ENCODE results near the gene ALDH1L1. TPM values are rescaled to one million over a fixed set of nuclear protein-coding genes. Genes with fewer than 3 reads are reported as not detected.

ALDH1L1 gene
- total and polyA plus RNA-seq, 2 of the 4 experiments (the other 2 are of a cell fraction) = not detected

- Histone ChIP-seq H3K27me3 (ENCODE audit: control insufficient read depth, insufficient read depth, low read length) (no peaks in the 10 kb centered on the region), H3K9ac (ENCODE audit: low read depth, low read length) (peak overlapping the region; percentile 56; the same call in 1 of the 2 replicates), H3K9me1 (ENCODE audit: insufficient read depth, low read length) (0 out of 2 replicates have a peak, but pooled peaks cover 3% of the 10 kb centered on the region), H2BK120ac (ENCODE audit: low read depth, low read length) (no peak overlapping the region), H3K4ac (ENCODE audit: low read depth, low read length) (no peak overlapping the region), H3K56ac (ENCODE audit: extremely low read depth, insufficient read depth, low read length) (no peak overlapping the region), H4K5ac (ENCODE audit: low read depth, low read length) (no peak overlapping the region), H4K20me1 (ENCODE audit: insufficient read depth, low read length) (no peaks in the 10 kb centered on the region), H3K9me3 (ENCODE audit: control insufficient read depth, insufficient read depth, low read length) (no peaks in the 10 kb centered on the region), H3K4me3 (ENCODE audit: insufficient read depth, low read depth, low read length) (peak overlapping the region; percentile 50), H3K4me1 (ENCODE audit: control insufficient read depth, insufficient read depth, low read length) (no peaks in the 10 kb centered on the region), H2BK5ac (ENCODE audit: low read depth, low read length, poor library complexity, severe bottlenecking) (no peak overlapping the region), H2BK20ac (ENCODE audit: low read depth, low read length) (no peak overlapping the region), H3K14ac (replicated peaks; ENCODE audit: low read depth, low read length) (no peak overlapping the region), H2BK15ac (ENCODE audit: low read depth, low read length) (no peak overlapping the region), H3K36me3 (ENCODE audit: control insufficient read depth, insufficient read depth, low read length) (no peaks in the 10 kb centered on the region), H2AK5ac (ENCODE audit: low read depth, low read length) (no peak overlapping the region), H3K79me1 (ENCODE audit: low read depth in 1 of 2, low read length in 2 of 2) (peaks cover 0 to 3% of the 10 kb centered on the region in 2 experiments; a peak in 2 of 4 replicates), H3K27ac (ENCODE audit: insufficient read depth, low read length) (no peak overlapping the region), H4K8ac (ENCODE audit: low read depth in 2 of 2, low read length in 2 of 2) (peak overlapping the region in 1 of 2 experiments; percentile 37; a peak in 2 of 4 replicates), H3K23ac (ENCODE audit: low read depth, low read length) (no peak overlapping the region), H4K91ac (ENCODE audit: insufficient read depth, low read depth, low read length) (no peak overlapping the region), H2AK9ac (replicated peaks; ENCODE audit: low read depth, low read length, poor library complexity) (no peak overlapping the region), H3K4me2 (ENCODE audit: low read depth, low read length) (peak overlapping the region; percentile 48), H2AFZ (replicated peaks; ENCODE audit: low read length, poor library complexity) (peak overlapping the region; percentile 90), H3K18ac (ENCODE audit: low read depth, low read length) (no peak overlapping the region)
- BruUV-seq (replicated peaks) = no TSS peak
- CTCF ChIA-PET = no interaction called here
- ATAC-seq (ENCODE audit: low read depth) = no peak
- POLR2A ChIA-PET (ENCODE audit: unreplicated experiment) = no interaction called here
- no peak for DNase-seq
- intact Hi-C loops (cut with micrococcal nuclease) = no loop called here
- dilution Hi-C loops (cut with HindIII; ENCODE audit: low sequenced_read_pairs, unreplicated experiment) = no loop called here
- in situ Hi-C loops (cut with MboI; ENCODE audit: low sequenced_read_pairs) = no loop called here
- WGBS, 2 experiments (ENCODE audit: extremely low coverage in 2 of 2, insufficient read length in 1 of 2) = no CpG with 5 or more reads among the region's 3 CpGs
- TF ChIP-seq, protein P1, sequence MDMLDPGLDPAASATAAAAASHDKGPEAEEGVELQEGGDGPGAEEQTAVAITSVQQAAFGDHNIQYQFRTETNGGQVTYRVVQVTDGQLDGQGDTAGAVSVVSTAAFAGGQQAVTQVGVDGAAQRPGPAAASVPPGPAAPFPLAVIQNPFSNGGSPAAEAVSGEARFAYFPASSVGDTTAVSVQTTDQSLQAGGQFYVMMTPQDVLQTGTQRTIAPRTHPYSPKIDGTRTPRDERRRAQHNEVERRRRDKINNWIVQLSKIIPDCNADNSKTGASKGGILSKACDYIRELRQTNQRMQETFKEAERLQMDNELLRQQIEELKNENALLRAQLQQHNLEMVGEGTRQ (IDR thresholded peaks at IDR 0.05; ENCODE audit: low read depth, low read length) = no peak
- no peak for TF ChIP-seq MXI1 (IDR thresholded peaks at IDR 0.05; ENCODE audit: borderline replicate concordance, low read depth, low read length)
- no peak for TF ChIP-seq MAZ (IDR thresholded peaks at IDR 0.05; ENCODE audit: borderline replicate concordance, low read depth, low read length)
- TF ChIP-seq, protein P2, sequence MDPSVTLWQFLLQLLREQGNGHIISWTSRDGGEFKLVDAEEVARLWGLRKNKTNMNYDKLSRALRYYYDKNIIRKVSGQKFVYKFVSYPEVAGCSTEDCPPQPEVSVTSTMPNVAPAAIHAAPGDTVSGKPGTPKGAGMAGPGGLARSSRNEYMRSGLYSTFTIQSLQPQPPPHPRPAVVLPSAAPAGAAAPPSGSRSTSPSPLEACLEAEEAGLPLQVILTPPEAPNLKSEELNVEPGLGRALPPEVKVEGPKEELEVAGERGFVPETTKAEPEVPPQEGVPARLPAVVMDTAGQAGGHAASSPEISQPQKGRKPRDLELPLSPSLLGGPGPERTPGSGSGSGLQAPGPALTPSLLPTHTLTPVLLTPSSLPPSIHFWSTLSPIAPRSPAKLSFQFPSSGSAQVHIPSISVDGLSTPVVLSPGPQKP (IDR thresholded peaks at IDR 0.05; ENCODE audit: borderline replicate concordance, low read depth, low read length) = no peak
- no peak for TF ChIP-seq MAFK (IDR thresholded peaks at IDR 0.05; ENCODE audit: low read depth, low read length)
- TF ChIP-seq BHLHE40 (IDR thresholded peaks at IDR 0.05; ENCODE audit: low read depth, low read length) = no peak
- no peak for TF ChIP-seq SMC3 (IDR thresholded peaks at IDR 0.05; ENCODE audit: low read depth, low read length)
- no peak for TF ChIP-seq RCOR1 (IDR thresholded peaks at IDR 0.05; ENCODE audit: insufficient replicate concordance, low read length)
- TF ChIP-seq POLR2A (IDR thresholded peaks at IDR 0.05; ENCODE audit: low read depth, low read length) = no peak
- no peak for TF ChIP-seq CHD1 (IDR thresholded peaks at IDR 0.05; ENCODE audit: low read depth, low read length)
- TF ChIP-seq RAD21 (IDR thresholded peaks at IDR 0.05; ENCODE audit: low read length) = no peak
- no peak for TF ChIP-seq FOS (IDR thresholded peaks at IDR 0.05; ENCODE audit: low read depth, low read length)
- TF ChIP-seq RFX5 (IDR thresholded peaks at IDR 0.05; ENCODE audit: low read depth, low read length) = no peak
- TF ChIP-seq NFE2L2 (IDR thresholded peaks at IDR 0.05; ENCODE audit: low read depth, low read length) = no peak
Observed at GRCh38 chr3:126083138-126083445, 97.3 kb downstream of the ALDH1L1 start.
